ENCODE measurements around the gene IFNLR1.

The IFNLR1 gene

DNA sequence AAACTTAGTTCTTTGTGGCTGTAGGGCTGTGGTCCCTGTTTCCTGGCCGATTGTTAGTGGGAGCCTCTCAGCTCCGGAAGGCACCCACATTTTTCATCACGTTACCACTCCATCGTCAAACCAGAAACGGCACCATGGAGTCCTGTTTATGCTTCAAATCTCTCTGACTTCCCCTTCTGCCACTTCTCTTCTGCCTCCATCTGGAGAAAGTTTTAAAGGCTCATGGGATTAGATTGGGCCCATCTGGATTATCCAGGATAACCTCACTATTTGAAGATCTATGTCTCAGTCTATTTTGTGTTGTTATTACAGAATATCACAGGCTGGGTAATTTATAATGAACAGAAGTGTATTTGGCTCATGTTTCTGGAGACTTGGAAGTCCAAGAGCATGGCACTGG lies 24.9 kb downstream of the IFNLR1 start:
- H3K27me3 Mint-ChIP-seq (ENCODE audit: low read depth, poor library complexity), result peaks cover 8% of the 10 kb centered on the region
- TF ChIP-seq, protein P1, sequence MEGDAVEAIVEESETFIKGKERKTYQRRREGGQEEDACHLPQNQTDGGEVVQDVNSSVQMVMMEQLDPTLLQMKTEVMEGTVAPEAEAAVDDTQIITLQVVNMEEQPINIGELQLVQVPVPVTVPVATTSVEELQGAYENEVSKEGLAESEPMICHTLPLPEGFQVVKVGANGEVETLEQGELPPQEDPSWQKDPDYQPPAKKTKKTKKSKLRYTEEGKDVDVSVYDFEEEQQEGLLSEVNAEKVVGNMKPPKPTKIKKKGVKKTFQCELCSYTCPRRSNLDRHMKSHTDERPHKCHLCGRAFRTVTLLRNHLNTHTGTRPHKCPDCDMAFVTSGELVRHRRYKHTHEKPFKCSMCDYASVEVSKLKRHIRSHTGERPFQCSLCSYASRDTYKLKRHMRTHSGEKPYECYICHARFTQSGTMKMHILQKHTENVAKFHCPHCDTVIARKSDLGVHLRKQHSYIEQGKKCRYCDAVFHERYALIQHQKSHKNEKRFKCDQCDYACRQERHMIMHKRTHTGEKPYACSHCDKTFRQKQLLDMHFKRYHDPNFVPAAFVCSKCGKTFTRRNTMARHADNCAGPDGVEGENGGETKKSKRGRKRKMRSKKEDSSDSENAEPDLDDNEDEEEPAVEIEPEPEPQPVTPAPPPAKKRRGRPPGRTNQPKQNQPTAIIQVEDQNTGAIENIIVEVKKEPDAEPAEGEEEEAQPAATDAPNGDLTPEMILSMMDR (IDR thresholded peaks at IDR 0.05), result no peak
- H3K4me1 Mint-ChIP-seq, result no peaks in the 10 kb centered on the region
- peaks cover 20% of the 10 kb centered on the region for H3K36me3 Mint-ChIP-seq (ENCODE audit: low read depth)
- no peaks in the 10 kb centered on the region for H3K9me3 Mint-ChIP-seq
- H3K4me3 Mint-ChIP-seq, result no peak overlapping the region
- DNase-seq, result no peak
- no peak overlapping the region for H3K27ac Mint-ChIP-seq

DNA sequence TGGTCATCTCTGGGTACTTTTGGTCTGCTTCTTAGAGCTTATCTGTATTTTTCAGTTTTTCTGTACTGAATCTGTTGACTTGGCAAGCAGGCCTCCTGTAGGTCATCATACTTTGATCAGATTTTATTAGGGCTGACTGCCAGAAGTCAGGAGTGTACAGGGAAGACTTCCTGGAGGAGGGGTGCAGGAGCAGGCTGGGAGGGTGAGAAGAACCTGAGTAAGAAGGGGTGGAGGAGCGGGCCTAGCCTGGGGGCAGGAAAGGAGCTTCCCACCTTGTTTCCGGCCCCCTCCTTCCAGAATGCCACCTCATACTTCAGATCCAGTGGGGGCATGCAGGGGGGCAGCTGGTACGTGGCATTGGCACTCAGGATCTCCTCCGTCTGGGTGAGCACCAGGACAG lies 25.8 kb downstream of the IFNLR1 start:
- H3K27ac Mint-ChIP-seq, result no peak overlapping the region
- peaks cover 8% of the 10 kb centered on the region for H3K27me3 Mint-ChIP-seq (ENCODE audit: low read depth, poor library complexity)
- H3K9me3 Mint-ChIP-seq, result no peaks in the 10 kb centered on the region

DNA sequence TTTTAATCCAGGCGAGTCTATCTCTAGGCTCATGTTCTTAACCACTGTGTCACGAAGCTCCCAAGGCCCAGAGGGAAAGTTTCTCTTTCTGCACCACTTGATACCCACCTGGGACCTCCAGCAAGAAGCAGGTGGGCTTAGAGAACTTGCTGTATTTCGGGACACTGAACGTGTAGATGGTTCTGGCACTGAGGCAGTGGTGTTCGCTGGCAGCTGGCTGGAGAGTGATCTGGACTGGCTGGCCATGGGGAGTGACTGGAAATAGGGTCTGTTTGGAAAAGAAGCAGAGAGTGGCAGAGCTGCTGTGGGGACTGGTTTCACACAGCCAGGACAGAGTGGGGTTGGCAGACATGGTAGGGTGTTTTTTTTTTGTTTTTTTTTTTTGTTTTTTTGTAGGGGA lies 27.7 kb downstream of the IFNLR1 start:
- no peak overlapping the region for H3K27ac Mint-ChIP-seq
- H3K9me3 Mint-ChIP-seq, result no peaks in the 10 kb centered on the region
- H3K27me3 Mint-ChIP-seq (ENCODE audit: low read depth, poor library complexity), result peaks cover 2% of the 10 kb centered on the region
- TF ChIP-seq, protein P1 (IDR thresholded peaks at IDR 0.05), result no peak
- DNase-seq, result no peak
- H3K4me3 Mint-ChIP-seq, result no peak overlapping the region
- H3K36me3 Mint-ChIP-seq (ENCODE audit: low read depth), result peaks cover 5% of the 10 kb centered on the region
- peaks cover 7% of the 10 kb centered on the region for H3K4me1 Mint-ChIP-seq

More for the DNA sequence above, 25.8 kb downstream of the IFNLR1 start:
- no peak overlapping the region for H3K4me3 Mint-ChIP-seq
- TF ChIP-seq, protein P1 (IDR thresholded peaks at IDR 0.05), result no peak
- H3K4me1 Mint-ChIP-seq, result no peaks in the 10 kb centered on the region
- no peak for DNase-seq
- peaks cover 19% of the 10 kb centered on the region for H3K36me3 Mint-ChIP-seq (ENCODE audit: low read depth)

DNA sequence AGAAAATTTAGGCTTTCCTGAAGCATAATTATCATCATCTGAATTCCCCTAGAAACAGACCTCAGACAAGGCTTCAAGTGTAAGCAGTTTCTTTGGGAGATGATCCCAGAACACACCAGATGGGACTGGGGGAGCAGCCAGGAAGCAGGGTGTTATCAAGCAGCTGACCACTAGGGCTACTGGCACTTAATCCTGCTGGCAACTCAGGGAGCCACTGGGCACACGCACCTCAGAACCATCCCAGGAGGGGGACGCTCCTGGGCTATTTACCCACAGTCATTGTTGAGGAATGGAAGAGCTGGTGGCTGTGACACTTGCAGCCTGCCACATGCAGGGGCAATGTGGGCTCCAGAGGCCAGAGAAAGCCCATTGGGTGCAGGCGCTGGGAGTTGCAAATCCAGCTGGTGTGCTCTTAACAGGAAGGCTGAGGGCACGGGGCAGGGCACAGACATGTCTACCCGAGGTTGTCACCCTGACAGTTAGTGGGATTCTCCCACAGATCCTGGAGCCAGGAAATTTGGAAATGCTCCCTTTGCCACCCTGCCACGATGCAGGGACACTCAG lies 29.1 kb downstream of the IFNLR1 start:
- Mint-ChIP-seq H3K27ac (no peak overlapping the region), H3K4me1 (peaks cover 10% of the 10 kb centered on the region), H3K4me3 (no peak overlapping the region), H3K36me3 (ENCODE audit: low read depth) (no peaks in the 10 kb centered on the region), H3K9me3 (no peaks in the 10 kb centered on the region), H3K27me3 (ENCODE audit: low read depth, poor library complexity) (peaks cover 2% of the 10 kb centered on the region)
- DNase-seq, result no peak
- TF ChIP-seq, protein P1 (IDR thresholded peaks at IDR 0.05), result peak; percentile 17

DNA sequence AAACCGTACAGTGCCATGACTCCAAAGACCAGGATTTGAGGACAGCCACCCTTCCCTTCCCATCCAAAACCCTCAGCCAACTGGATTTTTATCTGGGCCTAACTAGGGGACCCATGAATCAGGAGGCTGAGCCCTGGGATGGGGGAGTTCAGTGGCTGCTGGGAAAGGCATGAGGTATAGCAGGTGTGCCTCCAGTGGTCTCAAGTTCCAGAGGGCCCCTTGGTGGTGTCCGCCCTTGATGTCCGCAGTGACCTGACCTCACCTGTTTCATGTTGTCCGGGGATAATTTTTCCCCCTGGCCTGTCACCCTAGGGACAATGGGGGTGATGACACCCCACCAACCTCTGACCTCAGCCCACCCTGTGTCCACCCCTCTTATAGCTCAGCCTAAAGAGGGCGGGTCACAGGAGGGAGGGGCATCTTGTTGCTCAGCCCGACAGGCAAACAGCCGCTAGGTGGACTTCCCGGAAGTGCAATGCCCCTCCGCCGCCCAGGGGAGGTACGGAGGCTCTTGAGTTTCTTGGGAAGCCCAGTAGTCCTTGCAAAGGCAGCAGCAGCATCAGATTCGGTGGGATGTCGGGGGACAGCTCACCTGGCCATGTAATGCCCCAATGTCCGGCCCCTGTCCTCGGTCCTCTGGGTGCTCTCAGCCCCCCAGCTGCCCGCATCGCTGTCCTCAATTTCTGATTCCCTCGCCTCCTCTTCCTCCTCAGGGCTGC lies 30.4 kb downstream of the IFNLR1 start:
- no peaks in the 10 kb centered on the region for H3K36me3 Mint-ChIP-seq (ENCODE audit: low read depth)
- DNase-seq, result no peak
- H3K27ac Mint-ChIP-seq, result no peak overlapping the region
- no peak overlapping the region for H3K4me3 Mint-ChIP-seq
- H3K4me1 Mint-ChIP-seq, result peaks cover 22% of the 10 kb centered on the region
- H3K27me3 Mint-ChIP-seq (ENCODE audit: low read depth, poor library complexity), result no peaks in the 10 kb centered on the region
- no peaks in the 10 kb centered on the region for H3K9me3 Mint-ChIP-seq
- TF ChIP-seq, protein P1 (IDR thresholded peaks at IDR 0.05), result no peak
